Measurements from ENCODE around the gene IL36B.

DNA sequence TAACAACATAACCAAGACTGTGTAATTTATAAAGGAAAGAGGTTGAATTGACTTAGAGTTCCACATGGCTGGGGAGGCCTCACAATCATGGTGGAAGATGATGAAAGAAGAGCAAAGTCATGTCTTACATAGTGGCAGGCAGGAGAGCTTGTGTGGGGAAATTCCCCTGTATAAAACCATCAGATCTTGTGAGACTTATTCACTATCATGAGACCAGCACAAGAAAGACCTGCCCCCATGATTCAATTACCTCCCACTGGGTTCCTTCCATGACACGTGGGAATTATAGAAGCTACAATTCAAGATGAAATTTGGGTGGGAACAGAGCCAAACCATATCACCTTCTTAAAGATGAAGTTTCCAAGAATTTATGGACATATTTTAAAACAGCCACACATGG is 3.9 kb upstream of the IL36B start:
- TF ChIP-seq POLR2A (IDR thresholded peaks at IDR 0.05) (no peak), CTCF (IDR thresholded peaks at IDR 0.05) (no peak)
